GM18519 (cell line): ENCODE data around the gene NLK.

Source experiments
- ATAC-seq: cut with Tn5 transposase; IDR thresholded peaks from one replicate; pipeline ENCODE4 v1.9.1; 2021; ENCODE audit warnings: mild to moderate bottlenecking, moderate library complexity; ENCODE audit not compliant: unreplicated experiment, low FRiP score

NLK gene

DNA sequence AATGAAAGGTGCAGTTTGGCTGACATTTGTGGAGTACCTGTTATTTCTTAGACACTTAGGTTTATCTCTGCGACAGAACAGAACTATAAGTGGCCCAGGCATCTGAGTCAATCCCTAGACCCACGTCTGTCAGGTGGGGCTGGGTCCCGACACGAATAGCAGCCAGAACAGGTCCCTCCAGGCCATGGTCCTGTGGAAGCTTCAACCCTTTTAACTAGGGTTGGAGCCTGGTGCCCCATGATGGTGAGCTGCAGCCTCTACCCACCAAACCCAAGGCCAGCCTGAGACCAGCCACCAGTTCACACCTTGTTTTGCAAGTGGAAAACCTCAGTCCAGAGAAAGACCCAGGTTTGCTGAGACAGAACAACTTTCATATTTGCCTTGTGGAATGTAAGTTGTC, 202.0 kb downstream of the NLK start:
- no peak for ATAC-seq
